ENCODE data around the gene AGRN. TPM values are rescaled to one million over a fixed set of nuclear protein-coding genes. Genes with fewer than 3 reads are reported as not detected.
A peak's percentile ranks its signal among the peaks of the same experiment; 100 is the strongest.

AGRN gene
- total and polyA plus RNA-seq, 8 donors = 96.8 to 208 (median 149) TPM

DNA sequence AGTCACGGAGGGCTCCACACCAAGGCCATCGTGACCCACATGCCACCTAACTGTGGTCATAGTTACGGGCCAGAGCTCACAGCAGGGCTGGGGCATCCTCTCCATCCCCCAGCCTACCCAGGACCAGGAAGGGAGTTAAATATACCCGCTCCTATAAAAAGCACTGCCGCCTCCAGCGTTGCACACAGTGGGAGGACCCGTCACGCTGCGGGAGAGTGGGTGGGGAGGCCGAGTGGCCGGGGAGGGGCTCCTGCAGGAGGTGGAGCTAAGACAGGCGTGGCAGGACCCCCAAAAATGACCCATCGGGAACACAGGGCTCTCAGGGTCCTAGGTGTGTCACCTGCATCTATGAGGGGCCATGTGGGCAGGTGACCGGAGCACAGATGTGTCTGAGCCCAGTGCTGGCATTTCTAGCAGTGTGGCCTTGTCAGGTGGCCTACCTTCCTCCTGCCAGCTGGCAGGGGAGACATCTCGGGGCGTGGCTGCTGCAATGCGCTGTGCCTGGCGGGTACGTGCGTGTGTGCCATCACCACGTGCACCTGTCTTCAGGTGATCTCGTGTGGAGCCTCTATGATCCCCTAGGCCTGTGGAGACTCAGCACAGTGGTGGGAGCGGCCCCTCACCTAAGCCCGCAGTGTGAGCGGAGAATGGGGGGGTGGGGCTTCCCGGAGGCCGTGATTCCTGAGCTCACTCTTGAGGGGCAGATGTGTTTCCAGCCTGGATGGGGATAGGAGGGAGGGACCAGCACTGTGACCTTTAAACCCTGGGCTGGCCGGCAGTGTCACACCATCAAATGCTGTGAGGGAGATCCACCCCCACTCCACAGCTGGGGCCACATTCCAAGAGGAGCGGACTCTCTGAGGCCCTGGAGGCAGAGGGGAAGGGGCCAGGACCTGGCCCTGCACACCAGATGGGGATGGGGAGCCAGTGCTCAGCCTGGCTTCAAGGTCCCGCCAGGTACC, 17.7 kb downstream of the AGRN start:
- peaks cover 13 to 86% of the 10 kb centered on the region in 2 donors for H3K27me3 ChIP-seq
- H3K36me3 ChIP-seq = no peaks in the 10 kb centered on the region
- no peaks in the 10 kb centered on the region for H3K9me3 ChIP-seq
- H3K4me1 ChIP-seq = peaks cover 17 to 36% of the 10 kb centered on the region in 2 donors
- no peak overlapping the region for H3K27ac ChIP-seq
- no peak for ATAC-seq
- no peak overlapping the region for H3K4me3 ChIP-seq
- intact Hi-C loops (cut with DNase I) = no loop called here
- DNase-seq = no peak
- TF ChIP-seq, protein P1, sequence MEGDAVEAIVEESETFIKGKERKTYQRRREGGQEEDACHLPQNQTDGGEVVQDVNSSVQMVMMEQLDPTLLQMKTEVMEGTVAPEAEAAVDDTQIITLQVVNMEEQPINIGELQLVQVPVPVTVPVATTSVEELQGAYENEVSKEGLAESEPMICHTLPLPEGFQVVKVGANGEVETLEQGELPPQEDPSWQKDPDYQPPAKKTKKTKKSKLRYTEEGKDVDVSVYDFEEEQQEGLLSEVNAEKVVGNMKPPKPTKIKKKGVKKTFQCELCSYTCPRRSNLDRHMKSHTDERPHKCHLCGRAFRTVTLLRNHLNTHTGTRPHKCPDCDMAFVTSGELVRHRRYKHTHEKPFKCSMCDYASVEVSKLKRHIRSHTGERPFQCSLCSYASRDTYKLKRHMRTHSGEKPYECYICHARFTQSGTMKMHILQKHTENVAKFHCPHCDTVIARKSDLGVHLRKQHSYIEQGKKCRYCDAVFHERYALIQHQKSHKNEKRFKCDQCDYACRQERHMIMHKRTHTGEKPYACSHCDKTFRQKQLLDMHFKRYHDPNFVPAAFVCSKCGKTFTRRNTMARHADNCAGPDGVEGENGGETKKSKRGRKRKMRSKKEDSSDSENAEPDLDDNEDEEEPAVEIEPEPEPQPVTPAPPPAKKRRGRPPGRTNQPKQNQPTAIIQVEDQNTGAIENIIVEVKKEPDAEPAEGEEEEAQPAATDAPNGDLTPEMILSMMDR (IDR thresholded peaks at IDR 0.05) = no peak

DNA sequence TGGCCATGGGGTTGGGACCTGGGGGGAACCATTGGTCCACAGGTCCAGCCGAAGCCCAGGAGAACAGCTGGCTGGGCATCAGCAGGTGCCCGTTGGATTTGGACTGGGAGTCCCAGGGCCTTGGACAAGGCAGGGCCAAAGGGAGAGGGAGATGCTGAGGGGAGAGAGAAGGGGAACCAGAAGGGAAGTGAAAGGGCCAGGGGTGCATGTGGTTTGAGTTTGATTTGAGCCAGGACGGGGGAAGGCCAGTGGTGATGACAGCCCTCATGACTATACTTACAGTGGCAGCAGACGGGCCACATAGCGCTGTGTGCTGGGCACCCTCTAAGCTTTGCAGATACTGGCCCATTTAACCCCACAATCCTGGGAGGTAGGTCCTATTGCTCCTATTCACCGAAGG, 18.8 kb downstream of the AGRN start:
- ATAC-seq (no peak), DNase-seq (no peak)
- Histone ChIP-seq H3K27me3 (peaks cover 9 to 76% of the 10 kb centered on the region in 2 donors), H3K9me3 (no peaks in the 10 kb centered on the region), H3K4me1 (peaks cover 13 to 28% of the 10 kb centered on the region in 2 donors), H3K36me3 (peaks cover 0 to 8% of the 10 kb centered on the region in 2 donors), H3K4me3 (no peak overlapping the region), H3K27ac (no peak overlapping the region)
- intact Hi-C loops (cut with DNase I) = no loop called here
- TF ChIP-seq, protein P1 (IDR thresholded peaks at IDR 0.05) = no peak

DNA sequence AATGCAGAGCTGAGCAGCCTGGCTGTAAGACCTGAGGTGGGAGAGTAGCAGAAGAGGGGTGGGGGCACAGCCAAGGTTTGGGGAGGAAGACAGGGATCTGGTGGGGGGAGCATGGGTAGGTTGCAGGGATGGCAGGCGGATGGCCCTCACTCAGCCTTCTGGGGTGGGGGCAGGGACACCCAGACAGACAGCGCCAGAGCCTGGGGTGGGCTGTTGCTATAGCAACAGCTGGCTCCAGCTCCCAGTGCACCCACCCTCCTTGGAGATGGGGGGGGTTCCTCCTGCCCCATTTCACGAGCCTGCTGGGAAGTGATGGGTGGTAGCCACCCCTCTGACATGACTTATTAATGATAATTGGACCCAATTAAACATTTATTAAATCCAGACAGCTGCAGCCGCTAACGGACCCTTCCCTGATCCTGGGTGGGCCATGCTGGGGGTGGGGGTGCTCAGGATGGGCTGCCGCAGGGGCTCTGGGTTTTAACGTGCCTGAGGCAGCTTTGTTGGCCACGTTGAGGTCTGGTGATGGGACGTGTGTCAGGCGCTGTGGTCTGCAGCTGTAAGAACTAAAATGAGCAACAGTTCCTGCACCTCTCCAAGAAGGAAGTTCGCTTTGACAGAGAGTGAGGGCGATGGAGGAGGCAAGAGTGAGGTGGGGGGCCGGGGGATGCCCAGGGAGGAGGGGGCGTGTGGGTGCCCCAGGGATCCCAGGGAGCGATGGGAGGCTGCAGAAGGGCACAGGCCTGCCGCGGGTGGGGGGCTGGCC, 19.4 kb downstream of the AGRN start:
- no peaks in the 10 kb centered on the region for H3K9me3 ChIP-seq
- H3K27ac ChIP-seq = no peak overlapping the region
- peaks cover 0 to 15% of the 10 kb centered on the region in 2 donors for H3K36me3 ChIP-seq
- H3K4me3 ChIP-seq = no peak overlapping the region
- peaks cover 13 to 21% of the 10 kb centered on the region in 2 donors for H3K4me1 ChIP-seq
- DNase-seq = no peak
- peaks cover 4 to 70% of the 10 kb centered on the region in 2 donors for H3K27me3 ChIP-seq
- intact Hi-C loops (cut with DNase I) = no loop called here
- TF ChIP-seq, protein P1 (IDR thresholded peaks at IDR 0.05) = no peak
- no peak for ATAC-seq

DNA sequence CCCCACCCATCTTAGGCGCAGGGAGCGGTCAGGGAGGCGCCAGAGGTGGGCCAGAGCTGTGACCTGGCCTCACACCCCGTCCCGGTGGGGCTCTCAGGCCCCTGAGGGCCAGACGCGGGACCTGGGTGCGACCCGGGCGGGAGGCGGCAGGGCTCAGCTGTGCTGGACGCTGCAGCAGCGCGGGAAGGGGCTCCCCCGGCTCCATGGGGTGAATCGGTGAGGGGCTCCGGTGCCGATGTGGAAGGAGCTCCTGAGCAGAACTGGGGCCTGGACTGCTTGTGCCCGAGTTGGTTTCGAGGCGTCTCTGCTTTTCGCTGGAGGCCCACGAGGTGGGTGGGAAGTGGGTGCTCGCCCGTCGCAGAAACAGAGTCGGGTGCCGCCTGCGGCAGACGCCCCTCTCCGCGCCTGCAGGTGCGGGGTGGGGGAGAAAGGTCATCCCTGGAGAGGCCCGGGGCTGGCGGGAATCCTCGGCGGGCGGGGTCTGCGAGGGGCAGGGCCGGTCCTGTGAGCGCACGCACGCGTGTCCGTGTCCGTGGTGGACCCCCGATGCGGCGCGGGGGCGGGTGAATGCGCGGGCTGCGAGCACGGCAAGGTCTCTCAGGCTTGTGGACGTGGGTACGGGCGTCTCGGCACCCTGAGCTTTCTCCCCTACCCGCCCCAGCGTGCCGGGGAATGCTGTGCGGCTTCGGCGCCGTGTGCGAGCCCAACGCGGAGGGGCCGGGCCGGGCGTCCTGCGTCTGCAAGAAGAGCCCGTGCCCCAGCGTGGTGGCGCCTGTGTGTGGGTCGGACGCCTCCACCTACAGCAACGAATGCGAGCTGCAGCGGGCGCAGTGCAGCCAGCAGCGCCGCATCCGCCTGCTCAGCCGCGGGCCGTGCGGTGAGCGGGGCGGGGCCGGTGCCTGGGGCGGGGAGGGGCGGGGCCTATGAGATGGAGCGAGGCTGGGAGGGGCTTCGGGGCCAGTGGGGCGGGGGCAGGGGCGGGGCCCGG, 20.4 kb downstream of the AGRN start:
- intact Hi-C loops (cut with DNase I) = no loop called here

More for the DNA sequence above, 20.4 kb downstream of the AGRN start:
- DNase-seq (peak in 3 of 4 donors; percentile 69 to 88 (median 79)), ATAC-seq (peak; percentile 93)
- no peak overlapping the region for H3K27ac ChIP-seq
- peaks cover 0 to 60% of the 10 kb centered on the region in 2 donors for H3K27me3 ChIP-seq
- H3K4me1 ChIP-seq = peaks cover 13 to 19% of the 10 kb centered on the region in 2 donors
- no peaks in the 10 kb centered on the region for H3K9me3 ChIP-seq
- TF ChIP-seq, protein P1 (IDR thresholded peaks at IDR 0.05) = no peak
- peak overlapping the region; percentile 22 to 29 for H3K4me3 ChIP-seq
- peaks cover 0 to 25% of the 10 kb centered on the region in 2 donors for H3K36me3 ChIP-seq

Measured in left lung (tissue), 10 donors.